ENCODE measurements around the gene SCAPER. TPM values are rescaled to one million over a fixed set of nuclear protein-coding genes. Genes with fewer than 3 reads are reported as not detected.

SCAPER gene
- total RNA-seq, 3 donors from 2014 or later: 15.8 to 33.1 (median 33.0) TPM

DNA sequence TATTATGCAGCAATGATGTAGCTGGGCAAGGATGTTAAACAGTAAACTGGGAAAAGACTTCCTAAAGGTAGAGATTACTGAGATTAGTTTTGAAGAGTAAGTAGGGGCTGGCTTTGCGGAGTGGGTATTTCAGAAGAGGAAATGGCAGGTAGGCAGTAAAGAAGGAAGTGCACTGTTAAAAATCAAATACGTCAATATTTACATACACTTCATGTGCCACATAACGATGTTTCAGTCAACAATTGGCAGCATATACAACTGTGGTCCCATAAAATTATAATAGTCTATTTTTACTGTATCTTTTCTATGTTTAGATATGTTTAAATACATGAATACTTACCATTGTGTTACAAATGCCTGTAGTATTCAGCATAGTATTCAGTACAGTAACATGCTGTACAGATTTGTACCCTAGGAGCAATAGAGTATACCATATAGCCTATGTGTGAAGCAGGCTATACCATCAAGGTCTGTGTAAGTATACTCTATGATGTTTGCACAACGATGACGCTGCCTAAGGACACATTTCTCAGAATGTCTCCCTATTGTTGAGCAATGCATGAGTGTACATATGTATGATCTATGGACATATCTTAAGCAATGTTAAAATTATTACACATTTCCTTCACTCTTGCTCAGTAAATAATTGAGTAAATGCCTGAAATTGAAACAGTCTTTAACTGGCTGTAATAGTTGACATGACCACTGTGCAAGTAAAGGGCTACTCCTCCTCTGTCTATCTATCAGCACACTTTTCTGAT, 371.9 kb downstream of the SCAPER start:
- TF ChIP-seq, protein P1, sequence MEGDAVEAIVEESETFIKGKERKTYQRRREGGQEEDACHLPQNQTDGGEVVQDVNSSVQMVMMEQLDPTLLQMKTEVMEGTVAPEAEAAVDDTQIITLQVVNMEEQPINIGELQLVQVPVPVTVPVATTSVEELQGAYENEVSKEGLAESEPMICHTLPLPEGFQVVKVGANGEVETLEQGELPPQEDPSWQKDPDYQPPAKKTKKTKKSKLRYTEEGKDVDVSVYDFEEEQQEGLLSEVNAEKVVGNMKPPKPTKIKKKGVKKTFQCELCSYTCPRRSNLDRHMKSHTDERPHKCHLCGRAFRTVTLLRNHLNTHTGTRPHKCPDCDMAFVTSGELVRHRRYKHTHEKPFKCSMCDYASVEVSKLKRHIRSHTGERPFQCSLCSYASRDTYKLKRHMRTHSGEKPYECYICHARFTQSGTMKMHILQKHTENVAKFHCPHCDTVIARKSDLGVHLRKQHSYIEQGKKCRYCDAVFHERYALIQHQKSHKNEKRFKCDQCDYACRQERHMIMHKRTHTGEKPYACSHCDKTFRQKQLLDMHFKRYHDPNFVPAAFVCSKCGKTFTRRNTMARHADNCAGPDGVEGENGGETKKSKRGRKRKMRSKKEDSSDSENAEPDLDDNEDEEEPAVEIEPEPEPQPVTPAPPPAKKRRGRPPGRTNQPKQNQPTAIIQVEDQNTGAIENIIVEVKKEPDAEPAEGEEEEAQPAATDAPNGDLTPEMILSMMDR (IDR thresholded peaks at IDR 0.05): no peak
- peak; percentile 98 for ATAC-seq
- H3K4me3 ChIP-seq: no peak overlapping the region
- no peaks in the 10 kb centered on the region for H3K4me1 ChIP-seq (ENCODE audit: low read depth)
- no peaks in the 10 kb centered on the region for H3K36me3 ChIP-seq (ENCODE audit: low read depth)
- H3K9me3 ChIP-seq: no peaks in the 10 kb centered on the region
- intact Hi-C loops (cut with DNase I, micrococcal nuclease): no loop called here
- DNase-seq: peak in 1 of 3 donors; percentile 37

DNA sequence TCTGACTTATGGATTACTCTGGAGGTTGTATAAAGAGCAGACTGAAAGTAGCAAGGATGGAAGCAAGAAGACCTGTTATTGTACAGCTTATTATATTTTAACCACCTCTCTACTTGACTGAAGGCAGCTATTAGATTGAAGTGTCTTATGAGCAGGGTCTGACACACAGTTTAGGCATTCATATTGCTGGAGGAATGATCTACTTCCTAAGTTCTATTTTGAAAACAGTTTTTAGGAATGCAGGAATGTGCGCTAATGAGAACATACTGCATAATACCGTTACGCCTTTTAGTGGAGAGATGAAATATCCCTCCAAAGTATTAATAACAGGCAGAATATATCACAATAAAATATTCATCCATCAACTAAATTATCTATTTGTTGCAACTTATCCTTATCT, 375.2 kb downstream of the SCAPER start:
- intact Hi-C loops (cut with DNase I, micrococcal nuclease): no loop called here
- TF ChIP-seq, protein P1 (IDR thresholded peaks at IDR 0.05): no peak
- no peak for ATAC-seq

DNA sequence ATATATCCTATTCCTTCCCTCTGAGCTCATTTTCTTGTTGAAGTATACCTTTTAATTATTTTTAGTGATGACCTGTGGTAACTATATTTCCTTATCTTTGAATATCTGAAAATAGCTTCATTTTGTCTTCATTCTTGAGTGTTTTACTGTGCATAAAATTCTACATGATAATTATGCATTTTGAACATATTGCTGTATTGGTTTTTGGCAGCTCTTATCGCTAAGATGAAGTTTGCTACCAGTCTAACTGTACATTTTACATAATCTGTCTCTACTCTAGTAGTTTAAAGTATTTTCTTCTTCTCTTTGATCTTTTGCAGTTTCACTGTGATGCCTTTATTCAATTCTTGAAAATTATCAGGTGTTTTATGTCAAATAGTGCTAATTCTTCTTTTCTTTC, 379.0 kb downstream of the SCAPER start:
- no peaks in the 10 kb centered on the region for H3K9me3 ChIP-seq
- ATAC-seq: no peak
- H3K4me3 ChIP-seq: no peak overlapping the region
- intact Hi-C loops (cut with DNase I, micrococcal nuclease): no loop called here
- TF ChIP-seq, protein P1 (IDR thresholded peaks at IDR 0.05): no peak
- H3K4me1 ChIP-seq (ENCODE audit: low read depth): no peaks in the 10 kb centered on the region
- H3K36me3 ChIP-seq (ENCODE audit: low read depth): no peaks in the 10 kb centered on the region
- no peak for DNase-seq

More for the DNA sequence above, 375.2 kb downstream of the SCAPER start:
- no peak for DNase-seq
- H3K4me1 ChIP-seq (ENCODE audit: low read depth): no peaks in the 10 kb centered on the region
- H3K36me3 ChIP-seq (ENCODE audit: low read depth): no peaks in the 10 kb centered on the region
- H3K4me3 ChIP-seq: no peak overlapping the region
- H3K9me3 ChIP-seq: no peaks in the 10 kb centered on the region

DNA sequence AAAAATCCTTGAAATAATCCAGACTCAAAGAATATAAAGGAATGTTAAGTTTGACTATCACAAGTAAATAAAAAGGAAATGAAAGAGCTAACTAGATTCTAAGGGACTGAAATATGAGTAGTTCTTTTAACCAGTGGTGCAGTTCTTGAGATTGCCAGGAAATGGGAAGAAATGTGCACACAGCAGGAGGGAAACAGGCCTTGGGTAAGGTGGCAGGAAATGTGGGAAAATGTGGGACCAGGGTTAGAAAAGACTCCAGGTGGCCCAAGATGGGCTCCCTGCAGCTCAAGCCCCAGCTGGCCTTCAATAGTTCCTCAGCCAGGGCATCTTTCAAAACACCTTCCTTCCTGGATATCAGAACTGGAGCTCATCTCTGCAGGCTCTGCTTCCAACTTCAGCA, 387.2 kb downstream of the SCAPER start:
- intact Hi-C loops (cut with DNase I, micrococcal nuclease): no loop called here
- Histone ChIP-seq H3K4me3 (no peak overlapping the region), H3K4me1 (ENCODE audit: low read depth) (peaks cover 6% of the 10 kb centered on the region), H3K9me3 (no peaks in the 10 kb centered on the region), H3K36me3 (ENCODE audit: low read depth) (no peaks in the 10 kb centered on the region)
- DNase-seq: no peak
- TF ChIP-seq, protein P1 (IDR thresholded peaks at IDR 0.05): no peak
- ATAC-seq: no peak

DNA sequence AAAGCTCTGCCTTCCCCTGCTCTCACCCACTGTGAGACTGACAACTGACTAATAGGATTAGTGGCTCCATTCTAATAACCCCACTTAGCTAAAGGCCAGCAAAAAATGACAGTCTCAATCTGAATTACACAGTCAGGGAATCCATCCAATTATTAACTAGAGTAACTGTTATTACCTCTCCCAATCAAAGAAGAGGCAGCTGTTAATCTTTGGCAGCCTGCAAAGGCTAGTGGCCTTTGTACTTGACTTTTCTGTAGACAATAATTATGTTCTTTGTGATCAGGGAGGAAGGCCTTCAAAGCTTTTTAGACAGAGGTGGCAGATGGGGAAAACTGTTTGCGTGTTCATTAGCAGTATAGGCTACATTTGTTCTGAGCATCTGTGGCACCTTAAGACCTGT, 390.9 kb downstream of the SCAPER start:
- Histone ChIP-seq H3K36me3 (ENCODE audit: low read depth) (no peaks in the 10 kb centered on the region), H3K4me1 (ENCODE audit: low read depth) (peaks cover 6% of the 10 kb centered on the region), H3K9me3 (no peaks in the 10 kb centered on the region), H3K4me3 (no peak overlapping the region)
- ATAC-seq (peak; percentile 69), DNase-seq (peak in 1 of 3 donors; percentile 20)
- intact Hi-C loops (cut with DNase I, micrococcal nuclease): no loop called here
- TF ChIP-seq, protein P1 (IDR thresholded peaks at IDR 0.05): no peak
